Adrenal gland (tissue), 12 donors: ENCODE results near the gene FXYD7. TPM values are rescaled to one million over a fixed set of nuclear protein-coding genes. Genes with fewer than 3 reads are reported as not detected.

Experiments used
- DNase-seq, 7 donors: peaks; one replicate each; pipeline ENCODE4 v3.0.0-alpha.2; 2019 to 2020
- H3K27ac ChIP-seq, 5 donors: fragments of 200-600 bp; sonication (generic) in 4 of 5; 1 replicate in 3 of 5; 2 replicates in 2 of 5; pipeline versions ENCODE4 v1.5.1 to v1.8.0; 2016 to 2020; ENCODE audit warnings: mild to moderate bottlenecking in 1 of 5
- H3K27me3 ChIP-seq: fragments of 200-600 bp; 2 replicates; pipeline ENCODE4 v1.8.0; 2021
- H3K36me3 ChIP-seq, 2 donors: fragments of 200-600 bp; replicated peaks in 1 of 2; 1 replicate in 1 of 2; 2 replicates in 1 of 2; pipeline versions ENCODE4 v1.5.1 to v1.8.0; 2018 to 2022
- H3K4me1 ChIP-seq, 2 donors: fragments of 200-600 bp; replicated peaks in 1 of 2; 1 replicate in 1 of 2; 2 replicates in 1 of 2; pipeline versions ENCODE4 v1.5.1 to v1.8.0; 2018 to 2021
- H3K4me3 ChIP-seq, 4 donors: fragments of 200-600 bp; sonication (generic) in 3 of 4; one replicate each; pipeline ENCODE4 v1.5.1; 2016 to 2018
- H3K9me3 ChIP-seq, 3 donors: fragments of 200-600 bp; sonication (generic) in 1 of 3; replicated peaks in 1 of 3; 1 replicate in 2 of 3; 2 replicates in 1 of 3; pipeline versions ENCODE4 v1.5.1 to v1.8.0; 2016 to 2021
- CTCF ChIP-seq, 6 experiments: fragments of 450-650 bp in 4 of 6; fragments of 200-600 bp in 2 of 6; sonication (generic) in 1 of 6; IDR thresholded peaks; 1 replicate in 5 of 6; 2 replicates in 1 of 6; pipeline versions ENCODE4 v1.5.1 to v1.8.0; 2016 to 2021; ENCODE audit warnings: antibody characterized with exemption in 6 of 6, mild to moderate bottlenecking in 2 of 6, moderate library complexity in 1 of 6
- POLR2A ChIP-seq, 2 donors: fragments of 450-650 bp; IDR thresholded peaks; one replicate each; pipeline ENCODE4 v1.6.1; 2017; ENCODE audit warnings: antibody characterized with exemption in 2 of 2, mild to moderate bottlenecking in 2 of 2, moderate library complexity in 1 of 2
- WGBS, 4 donors: extraction: QIAGEN DNeasy Blood & Tissue Kit in 2 of 4; methylation state at CpG; one replicate each; pipeline versions ENCODE4 v1.1.5 to v1.1.7; 2013 to 2017; 5-methylcytosine and 5-hydroxymethylcytosine counted together
- intact Hi-C, 2 donors: fragments of 100-400 bp; cut with DNase I; formaldehyde crosslinking; loops; one replicate each; pipeline versions ENCODE4 v1.14.1 to v1.15.0; 2022 to 2023
- polyA plus RNA-seq, 3 donors: library from polyadenylated mRNA; stranded (reverse); fragments of 200-250 nt in 2 of 3; fragments of 350-450 nt in 1 of 3; fragmentation: Illumina TruSeq in 1 of 3; extraction: RNeasy Lipid Tissue Mini Kit (QIAGEN cat#74804) in 1 of 3; gene quantifications; one replicate each; pipeline ENCODE4 v1.2.3, GENCODE V29; 2013 to 2014
- total RNA-seq, 9 donors: library from RNA; depleted of rRNA in 4 of 9; stranded (reverse); fragments of >200 nt in 4 of 9; fragments of 120-200 nt in 1 of 9; fragmentation: NEBNext Ultra II Directional in 1 of 9; extraction: Animal tissue kit (Norgen Biotek cat#: 25700) in 1 of 9; gene quantifications; one replicate each; pipeline versions ENCODE4 v1.1.0 to v1.2.4, GENCODE V29; 2013 to 2023
- donor health status: healthy with polysubstance abuse.
- donor health status: Bipolar disorder and iron deficiency.
- donor health status: DM: yes; HTN: yes; CAD: no.
- donor health status: DM: no; HTN: no; CAD: no.
- donor health status: DM: no; HTN: no; CAD: no.
- donor health status: DM: yes; HTN: yes; CAD: no.

The FXYD7 gene
- total and polyA plus RNA-seq, 12 donors: 0.39 to 0.67 (median 0.64) TPM; not detected in 9

- TF ChIP-seq POLR2A (IDR thresholded peaks at IDR 0.05): no peak
- Histone ChIP-seq H3K9me3 (peaks cover 0 to 7% (median 0%) of the 10 kb centered on the region in 3 donors), H3K4me3 (no peak overlapping the region), H3K4me1 (peaks cover 0 to under 1% of the 10 kb centered on the region in 2 donors), H3K27ac (no peak overlapping the region), H3K27me3 (peaks cover under 1% of the 10 kb centered on the region), H3K36me3 (peaks cover 0 to 10% of the 10 kb centered on the region in 2 donors)
- WGBS, 4 donors: 89 to 93% (median 90%) methylated on average over 9 of the region's 9 CpGs
- no peak for DNase-seq
- intact Hi-C loops: no loop called here
Observed at GRCh38 chr19:35160629-35161433, 17.8 kb downstream of the FXYD7 start.

GRCh38 chr19:35161434-35161743 lies 18.3 kb downstream of the FXYD7 start:
- no peak for TF ChIP-seq POLR2A (IDR thresholded peaks at IDR 0.05)
- no peak for TF ChIP-seq CTCF (IDR thresholded peaks at IDR 0.05)
- WGBS, 4 donors: 83 to 95% (median 94%) methylated on average over 2 of the region's 2 CpGs
- DNase-seq: no peak
- no peaks in the 10 kb centered on the region for H3K27me3 ChIP-seq
- peaks cover 0 to 7% (median 0%) of the 10 kb centered on the region in 3 donors for H3K9me3 ChIP-seq
- H3K36me3 ChIP-seq: peaks cover 0 to 10% of the 10 kb centered on the region in 2 donors
- H3K4me3 ChIP-seq: no peak overlapping the region
- no peak overlapping the region for H3K27ac ChIP-seq
- H3K4me1 ChIP-seq: no peaks in the 10 kb centered on the region
- intact Hi-C loops: no loop called here

- Histone ChIP-seq H3K36me3 (peaks cover 0 to 4% of the 10 kb centered on the region in 2 donors), H3K4me1 (no peaks in the 10 kb centered on the region), H3K9me3 (peaks cover 0 to 7% (median 0%) of the 10 kb centered on the region in 3 donors), H3K27me3 (no peaks in the 10 kb centered on the region), H3K4me3 (no peak overlapping the region), H3K27ac (no peak overlapping the region)
- whole genome bisulfite sequencing, 4 donors: 78 to 93% (median 86%) methylated on average over 5 to 6 of the region's 6 CpGs
- no peak for DNase-seq
- intact Hi-C loops: no loop called here
- TF ChIP-seq CTCF (IDR thresholded peaks at IDR 0.05) (no peak), POLR2A (IDR thresholded peaks at IDR 0.05) (no peak)
Observed at GRCh38 chr19:35162471-35163326, 19.6 kb downstream of the FXYD7 start.

GRCh38 chr19:35164418-35164817 lies 21.4 kb downstream of the FXYD7 start:
- no peak for DNase-seq

More at GRCh38 chr19:35164418-35164817, 21.4 kb downstream of the FXYD7 start:
- H3K27me3 ChIP-seq: no peaks in the 10 kb centered on the region
- H3K9me3 ChIP-seq: peaks cover 0 to 7% (median 0%) of the 10 kb centered on the region in 3 donors
- no peaks in the 10 kb centered on the region for H3K36me3 ChIP-seq
- 42 to 86% (median 63%) methylated on average over 2 of the region's 2 CpGs for WGBS, 4 donors
- no peak overlapping the region for H3K27ac ChIP-seq
- intact Hi-C loops: no loop called here
- TF ChIP-seq POLR2A (IDR thresholded peaks at IDR 0.05) (no peak), CTCF (IDR thresholded peaks at IDR 0.05) (no peak)
- no peaks in the 10 kb centered on the region for H3K4me1 ChIP-seq
- H3K4me3 ChIP-seq: no peak overlapping the region
